SIG-M5 treated with dmso at 0.1 percent for 504 hours (cell line): ENCODE data around the gene TSSK6.

Experiments used
- DNase-seq: peaks from one replicate; lab custom pipeline; 2025; ENCODE audit not compliant: unreplicated experiment; lab: John Stamatoyannopoulos, UW

TSSK6 gene

GRCh38 chr19:19514881-19515641 is at the start of gene TSSK6:
TSS of gene TSSK6 (minus strand) at chr19:19515548. CDS start at chr19:19515427, 121 bp downstream.
- no peak for DNase-seq

GRCh38 chr19:19563348-19563848 is 48.0 kb upstream of the TSSK6 start:
- DNase-seq, result no peak

- DNase-seq, result no peak
Observed at GRCh38 chr19:19562665-19563347, 47.5 kb upstream of the TSSK6 start.

- DNase-seq, result no peak
Observed at GRCh38 chr19:19561946-19562664, 46.8 kb upstream of the TSSK6 start.

- DNase-seq, result no peak
Observed at GRCh38 chr19:19559931-19560330, 44.6 kb upstream of the TSSK6 start.

GRCh38 chr19:19558636-19559035 is 43.3 kb upstream of the TSSK6 start:
- no peak for DNase-seq

- no peak for DNase-seq
Observed at GRCh38 chr19:19558055-19558454, 42.7 kb upstream of the TSSK6 start.

GRCh38 chr19:19554074-19555023 is 39.0 kb upstream of the TSSK6 start:
- DNase-seq, result peak; percentile 21

GRCh38 chr19:19553670-19554069 is 38.3 kb upstream of the TSSK6 start:
- DNase-seq, result no peak

- no peak for DNase-seq
Observed at GRCh38 chr19:19552798-19553197, 37.5 kb upstream of the TSSK6 start.

- no peak for DNase-seq
Observed at GRCh38 chr19:19551853-19552192, 36.5 kb upstream of the TSSK6 start.

- DNase-seq, result no peak
Observed at GRCh38 chr19:19550972-19551852, 35.9 kb upstream of the TSSK6 start.

- DNase-seq, result no peak
Observed at GRCh38 chr19:19550485-19550929, 35.2 kb upstream of the TSSK6 start.

- no peak for DNase-seq
Observed at GRCh38 chr19:19549804-19550464, 34.6 kb upstream of the TSSK6 start.

GRCh38 chr19:19548915-19549759 is 33.8 kb upstream of the TSSK6 start:
- DNase-seq, result peak; percentile 74

- no peak for DNase-seq
Observed at GRCh38 chr19:19547674-19548336, 32.5 kb upstream of the TSSK6 start.

GRCh38 chr19:19546751-19547162 is 31.4 kb upstream of the TSSK6 start:
- DNase-seq, result no peak

- DNase-seq, result no peak
Observed at GRCh38 chr19:19545707-19546106, 30.4 kb upstream of the TSSK6 start.
